Activated naive CD8-positive, alpha-beta T cell (primary cell): Measurements from ENCODE around the gene CYP3A4.
A peak's percentile ranks its signal among the peaks of the same experiment; 100 is the strongest.
"Not testable (repeated sequence)": the region's sequence is repeated elsewhere in the genome, so short reads cannot be mapped to it uniquely, and the experiment has no call there.

Experiments
- H3K27ac Mint-ChIP-seq: one replicate; pipeline ENCODE4 v1.8.0; 2021; ENCODE audit warnings: mixed read lengths
- H3K27me3 Mint-ChIP-seq: one replicate; pipeline ENCODE4 v1.8.0; 2021; ENCODE audit warnings: mixed read lengths
- H3K36me3 Mint-ChIP-seq: one replicate; pipeline ENCODE4 v1.8.0; 2021; ENCODE audit warnings: mixed read lengths
- H3K4me1 Mint-ChIP-seq: one replicate; pipeline ENCODE4 v1.8.0; 2021; ENCODE audit warnings: low read depth, mixed read lengths
- H3K4me3 Mint-ChIP-seq: one replicate; pipeline ENCODE4 v1.8.0; 2021; ENCODE audit warnings: mild to moderate bottlenecking, mixed read lengths
- H3K9me3 Mint-ChIP-seq: one replicate; pipeline ENCODE4 v1.8.0; 2021; ENCODE audit warnings: low read depth, mixed read lengths

The CYP3A4 gene

GRCh38 chr7:99803118-99803517 lies 19.1 kb upstream of the CYP3A4 start:
- not testable (repeated sequence) for H3K36me3 Mint-ChIP-seq, H3K4me1 Mint-ChIP-seq, H3K4me3 Mint-ChIP-seq, H3K9me3 Mint-ChIP-seq, H3K27ac Mint-ChIP-seq
- H3K27me3 Mint-ChIP-seq, result peaks cover 13% of the 10 kb centered on the region

- H3K4me3 Mint-ChIP-seq, H3K4me1 Mint-ChIP-seq, H3K9me3 Mint-ChIP-seq, H3K36me3 Mint-ChIP-seq, H3K27ac Mint-ChIP-seq: not testable (repeated sequence)
- peaks cover 13% of the 10 kb centered on the region for H3K27me3 Mint-ChIP-seq
Observed at GRCh38 chr7:99801407-99801806, 17.4 kb upstream of the CYP3A4 start.

DNA sequence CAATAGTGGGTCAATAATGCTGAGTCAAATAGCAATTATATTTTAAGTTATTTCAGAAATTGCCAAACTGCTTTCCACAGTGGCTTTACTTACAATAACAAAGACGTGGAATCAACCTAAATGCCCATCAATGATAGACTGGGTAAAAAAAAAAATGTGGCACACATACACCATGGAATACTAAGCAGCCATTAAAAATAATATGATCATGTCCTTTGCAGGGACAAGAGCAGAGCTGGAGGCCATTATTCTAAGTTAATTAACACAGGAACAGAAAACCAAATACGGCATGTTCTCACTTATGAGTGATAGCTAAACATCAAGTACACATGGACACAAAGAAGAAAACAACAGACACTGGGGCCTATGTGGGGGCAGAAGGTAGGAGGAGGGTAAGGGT lies 15.0 kb upstream of the CYP3A4 start:
- Mint-ChIP-seq H3K27me3 (peaks cover 4% of the 10 kb centered on the region), H3K36me3 (no peaks in the 10 kb centered on the region), H3K27ac (no peak overlapping the region), H3K4me3 (no peak overlapping the region), H3K9me3 (no peaks in the 10 kb centered on the region), H3K4me1 (no peaks in the 10 kb centered on the region)

DNA sequence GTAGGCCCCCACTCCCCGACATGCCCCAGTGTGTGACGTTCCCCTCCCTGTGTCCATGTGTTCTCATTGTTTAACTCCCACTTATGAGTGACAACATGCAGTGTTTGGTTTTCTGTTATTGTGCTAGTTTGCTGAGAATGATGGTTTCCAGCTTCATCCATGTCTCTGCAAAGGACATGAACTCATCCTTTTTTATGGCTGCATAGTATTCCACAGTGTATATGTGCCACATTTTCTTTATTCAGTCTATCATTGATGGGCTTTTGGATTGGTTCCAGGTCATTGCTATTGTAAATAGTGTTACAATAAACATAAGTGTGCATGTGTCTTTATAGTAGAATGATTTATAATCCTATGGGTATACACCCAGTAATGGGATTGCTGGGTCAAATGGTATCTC lies 11.9 kb upstream of the CYP3A4 start:
- not testable (repeated sequence) for H3K36me3 Mint-ChIP-seq, H3K9me3 Mint-ChIP-seq, H3K27me3 Mint-ChIP-seq, H3K4me1 Mint-ChIP-seq, H3K27ac Mint-ChIP-seq, H3K4me3 Mint-ChIP-seq

DNA sequence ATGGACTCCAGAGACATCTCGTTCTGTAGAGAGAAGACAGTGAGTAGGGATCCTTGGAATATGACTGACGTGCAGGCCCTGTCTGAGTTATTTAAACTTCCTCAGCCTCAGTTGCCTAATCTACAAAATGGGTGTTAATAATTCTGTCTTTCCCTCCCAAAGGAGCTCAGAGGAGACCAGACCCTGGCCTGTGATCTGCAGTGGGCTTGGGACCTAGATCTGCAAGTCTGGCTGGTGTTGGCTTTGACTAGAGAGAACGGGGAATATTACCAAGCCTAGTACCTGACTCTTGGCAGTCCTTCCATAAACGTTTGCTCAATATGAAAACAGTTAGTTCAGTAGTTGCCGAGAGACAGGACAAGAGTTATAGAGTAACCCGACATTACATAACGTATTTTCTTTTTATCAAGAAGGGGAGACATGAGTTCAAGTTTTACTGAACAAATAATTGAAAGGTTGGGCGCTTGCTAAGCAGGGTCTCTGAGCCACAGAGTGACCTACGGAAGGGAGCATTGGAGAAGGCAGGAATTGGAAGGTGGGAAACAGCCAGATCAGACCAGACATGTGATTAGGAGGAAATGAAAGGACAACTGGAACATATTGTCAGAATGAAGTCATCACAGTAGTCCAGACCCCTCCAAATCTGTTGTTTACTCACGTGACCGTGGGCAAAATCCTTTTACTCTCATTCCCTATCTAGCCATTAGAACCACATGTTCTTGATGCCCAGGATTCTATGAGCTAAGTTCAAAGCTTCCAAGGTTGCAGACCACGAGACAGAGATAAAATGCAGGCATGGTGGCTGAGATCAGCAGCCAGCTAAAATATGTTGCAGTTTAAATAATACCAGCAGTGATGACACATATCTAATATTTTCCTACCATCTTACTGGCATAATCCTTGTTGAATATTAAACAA lies 10.9 kb upstream of the CYP3A4 start:
- Mint-ChIP-seq H3K36me3 (no peaks in the 10 kb centered on the region), H3K27me3 (no peaks in the 10 kb centered on the region), H3K4me3 (no peak overlapping the region), H3K9me3 (no peaks in the 10 kb centered on the region), H3K4me1 (peaks cover 3% of the 10 kb centered on the region), H3K27ac (no peak overlapping the region)

DNA sequence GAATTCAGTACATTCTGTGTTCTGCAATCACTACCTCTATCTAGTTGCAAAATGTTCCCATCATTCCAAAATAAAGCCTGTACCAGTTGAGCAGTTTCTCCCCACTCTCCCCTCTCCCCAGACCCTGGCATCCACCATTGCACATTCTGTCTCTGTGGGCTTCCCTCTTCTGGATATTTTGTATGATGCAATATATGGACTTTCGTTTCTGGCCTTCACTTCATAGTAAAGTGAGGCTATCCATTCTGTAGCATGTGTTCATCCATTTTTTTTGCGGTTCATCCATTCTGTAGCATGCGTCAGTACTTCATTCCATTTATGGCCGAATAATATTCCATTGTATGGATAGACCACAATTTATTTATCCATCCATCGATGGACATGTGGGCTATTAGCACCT lies 9.5 kb upstream of the CYP3A4 start:
- peaks cover 10% of the 10 kb centered on the region for H3K4me1 Mint-ChIP-seq

DNA sequence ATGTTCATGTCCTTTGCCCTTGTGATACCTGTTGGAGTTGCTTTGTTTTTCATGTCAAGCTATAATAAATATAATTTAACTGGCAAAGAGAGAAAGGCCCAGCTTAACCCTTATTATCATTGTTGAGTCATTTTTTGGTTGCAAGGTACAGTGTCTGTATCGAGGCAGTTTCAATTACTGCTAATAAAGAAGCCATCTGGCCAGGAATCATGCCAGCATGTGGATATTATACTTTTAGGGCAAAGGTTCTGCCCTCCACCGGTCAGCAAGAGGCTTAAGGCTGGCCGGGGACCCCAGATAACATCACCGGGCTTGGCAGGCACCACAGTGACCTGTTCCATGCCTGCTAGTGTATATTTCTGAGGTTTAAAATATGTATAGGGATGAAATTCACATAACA lies 9.0 kb upstream of the CYP3A4 start:
- H3K27ac Mint-ChIP-seq, result no peak overlapping the region

More for the DNA sequence above, 9.5 kb upstream of the CYP3A4 start:
- H3K36me3 Mint-ChIP-seq, result peaks cover 2% of the 10 kb centered on the region
- no peaks in the 10 kb centered on the region for H3K9me3 Mint-ChIP-seq
- no peak overlapping the region for H3K4me3 Mint-ChIP-seq
- H3K27ac Mint-ChIP-seq, result no peak overlapping the region
- peaks cover 1% of the 10 kb centered on the region for H3K27me3 Mint-ChIP-seq

GRCh38 chr7:99791667-99792369 lies 7.8 kb upstream of the CYP3A4 start:
- H3K4me1 Mint-ChIP-seq, result peaks cover 22% of the 10 kb centered on the region
- H3K36me3 Mint-ChIP-seq, result peaks cover 2% of the 10 kb centered on the region
- no peak overlapping the region for H3K4me3 Mint-ChIP-seq
- H3K27me3 Mint-ChIP-seq, result peaks cover 1% of the 10 kb centered on the region
- no peak overlapping the region for H3K27ac Mint-ChIP-seq
- H3K9me3 Mint-ChIP-seq, result no peaks in the 10 kb centered on the region

More for the DNA sequence above, 9.0 kb upstream of the CYP3A4 start:
- no peaks in the 10 kb centered on the region for H3K9me3 Mint-ChIP-seq
- peaks cover 14% of the 10 kb centered on the region for H3K4me1 Mint-ChIP-seq
- H3K27me3 Mint-ChIP-seq, result peaks cover 1% of the 10 kb centered on the region
- no peak overlapping the region for H3K4me3 Mint-ChIP-seq
- H3K36me3 Mint-ChIP-seq, result peaks cover 2% of the 10 kb centered on the region

- Mint-ChIP-seq H3K36me3 (peaks cover 2% of the 10 kb centered on the region), H3K27me3 (peaks cover 1% of the 10 kb centered on the region), H3K27ac (no peak overlapping the region), H3K4me1 (peaks cover 28% of the 10 kb centered on the region), H3K9me3 (no peaks in the 10 kb centered on the region), H3K4me3 (no peak overlapping the region)
Observed at GRCh38 chr7:99791021-99791420, 7.0 kb upstream of the CYP3A4 start.

DNA sequence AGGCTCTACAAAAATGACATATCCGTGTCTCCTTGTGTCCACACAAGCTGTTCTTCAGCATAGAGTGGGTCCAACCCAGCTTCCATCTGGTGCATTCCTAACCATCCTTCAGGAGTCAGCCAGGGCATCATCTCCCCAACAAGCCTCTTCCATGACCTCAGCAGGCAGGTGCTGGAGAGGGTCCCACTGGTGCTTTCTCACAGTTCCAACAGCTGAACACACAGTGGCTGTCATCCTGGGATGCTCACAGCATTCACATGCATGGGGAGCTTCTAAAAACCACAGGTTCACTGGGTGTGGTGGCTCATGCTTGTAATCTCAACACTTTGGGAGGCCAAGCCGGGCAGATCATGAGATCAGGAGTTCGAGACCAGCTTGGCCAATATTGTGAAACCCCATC lies 6.4 kb upstream of the CYP3A4 start:
- H3K9me3 Mint-ChIP-seq, result no peaks in the 10 kb centered on the region
- peaks cover 28% of the 10 kb centered on the region for H3K4me1 Mint-ChIP-seq
- no peak overlapping the region for H3K4me3 Mint-ChIP-seq
- peaks cover 2% of the 10 kb centered on the region for H3K36me3 Mint-ChIP-seq
- no peak overlapping the region for H3K27ac Mint-ChIP-seq
- H3K27me3 Mint-ChIP-seq, result peaks cover 1% of the 10 kb centered on the region

DNA sequence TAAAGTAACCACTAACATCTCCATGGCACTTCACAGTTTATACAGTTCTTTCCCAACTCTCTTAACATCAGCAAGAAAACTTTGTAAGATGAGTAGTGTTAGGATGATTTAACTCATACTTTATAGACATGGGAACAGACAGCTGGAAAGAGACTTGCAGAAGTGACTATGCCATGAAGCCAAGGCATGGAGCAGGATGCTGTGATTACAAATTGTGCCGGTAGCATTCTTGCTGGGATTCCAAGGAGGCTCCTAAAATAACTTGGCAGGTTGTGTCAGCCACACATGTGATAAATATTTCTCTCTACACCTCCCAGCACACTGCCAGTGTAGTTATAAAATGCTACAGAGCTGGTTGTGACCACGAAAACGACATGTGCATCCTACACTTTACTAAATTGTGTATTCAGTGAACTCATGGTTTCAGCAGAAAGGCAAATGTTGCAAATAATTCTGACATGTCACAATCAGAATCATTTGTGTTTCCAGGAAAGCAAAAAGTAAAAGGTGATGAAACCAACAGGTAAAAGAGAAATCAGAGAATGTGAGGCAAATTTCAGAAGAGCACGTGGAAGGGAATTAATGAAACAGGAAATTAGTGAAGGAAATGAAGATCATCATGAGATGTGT lies 5.6 kb upstream of the CYP3A4 start:
- Mint-ChIP-seq H3K4me3 (no peak overlapping the region), H3K36me3 (peaks cover 2% of the 10 kb centered on the region), H3K27me3 (peaks cover 2% of the 10 kb centered on the region), H3K9me3 (no peaks in the 10 kb centered on the region), H3K27ac (peak overlapping the region; percentile 17), H3K4me1 (peaks cover 28% of the 10 kb centered on the region)

DNA sequence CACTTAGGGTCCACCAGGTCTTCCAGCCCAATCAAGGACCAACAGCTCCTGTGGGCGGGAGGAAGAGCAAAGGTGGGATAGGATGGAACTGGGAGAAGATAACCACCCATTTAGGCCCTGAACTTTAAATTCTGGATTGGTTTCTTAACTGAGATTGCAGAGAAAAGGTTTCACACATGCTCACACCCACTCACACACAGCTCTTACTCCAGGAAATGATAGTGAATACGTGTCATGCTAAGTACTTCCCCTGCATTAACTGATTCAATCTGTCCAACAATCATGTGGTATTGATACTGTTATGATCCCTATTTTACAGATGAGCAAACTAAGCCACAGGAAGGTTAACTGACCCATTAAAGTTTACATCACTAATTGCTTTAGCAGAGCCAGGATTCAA lies 4.6 kb upstream of the CYP3A4 start:
- peaks cover 4% of the 10 kb centered on the region for H3K36me3 Mint-ChIP-seq
- H3K4me3 Mint-ChIP-seq, result no peak overlapping the region
- no peaks in the 10 kb centered on the region for H3K9me3 Mint-ChIP-seq
- H3K4me1 Mint-ChIP-seq, result peaks cover 28% of the 10 kb centered on the region
- peak overlapping the region; percentile 66 for H3K27ac Mint-ChIP-seq
- peaks cover 7% of the 10 kb centered on the region for H3K27me3 Mint-ChIP-seq

DNA sequence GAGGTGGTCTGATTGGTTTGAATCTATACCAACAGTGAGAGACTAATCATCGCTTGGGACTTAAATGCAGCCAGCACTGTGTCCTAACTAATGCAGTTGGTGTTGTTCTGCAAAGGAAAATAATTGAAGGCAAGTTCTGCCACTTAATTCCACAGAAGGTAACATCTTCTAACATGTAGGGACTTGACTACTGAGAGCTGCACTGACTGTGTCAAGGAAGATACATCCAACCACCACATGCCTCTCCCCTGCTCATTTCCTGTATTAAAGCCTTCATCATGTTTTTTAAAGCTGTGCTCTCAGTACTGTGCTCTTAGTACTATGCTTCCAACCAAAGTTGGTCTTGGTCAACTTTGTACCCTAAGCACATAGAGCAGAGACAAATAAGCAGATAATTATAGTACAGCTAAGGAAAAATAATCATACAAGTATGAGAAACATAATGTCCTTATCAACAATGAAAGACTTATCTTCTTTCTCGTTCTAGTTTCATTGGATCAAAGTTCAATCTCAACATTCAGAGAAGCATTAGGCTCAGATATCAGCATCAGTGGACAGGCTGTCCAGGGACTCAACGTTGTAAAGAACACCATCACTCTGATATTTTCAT lies 2.8 kb upstream of the CYP3A4 start:
- no peak overlapping the region for H3K27ac Mint-ChIP-seq
- H3K9me3 Mint-ChIP-seq, result no peaks in the 10 kb centered on the region
- H3K27me3 Mint-ChIP-seq, result peaks cover 8% of the 10 kb centered on the region
- peaks cover 4% of the 10 kb centered on the region for H3K36me3 Mint-ChIP-seq
- H3K4me3 Mint-ChIP-seq, result no peak overlapping the region
- peaks cover 28% of the 10 kb centered on the region for H3K4me1 Mint-ChIP-seq

DNA sequence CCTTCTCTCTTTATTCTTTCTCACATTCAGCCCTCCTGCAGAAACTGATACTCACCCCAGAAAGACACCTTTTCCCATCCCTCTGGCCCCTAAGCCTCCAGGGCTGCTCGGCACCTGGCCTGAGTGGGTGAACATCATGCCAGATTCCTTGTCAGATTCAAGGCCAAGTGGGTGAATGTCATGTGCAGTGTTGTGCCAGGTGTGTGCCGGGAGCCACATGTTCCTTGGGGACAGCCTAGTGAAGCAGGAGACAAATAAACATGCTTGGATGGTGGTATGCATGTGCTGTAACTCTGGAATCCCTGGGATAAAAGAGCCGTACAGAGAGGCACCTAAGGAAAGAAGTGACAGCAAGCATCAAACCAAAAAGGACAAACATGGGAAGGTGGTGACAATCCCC lies 1.7 kb upstream of the CYP3A4 start:
- H3K27me3 Mint-ChIP-seq, H3K9me3 Mint-ChIP-seq, H3K36me3 Mint-ChIP-seq, H3K27ac Mint-ChIP-seq, H3K4me3 Mint-ChIP-seq: not testable (repeated sequence)
- H3K4me1 Mint-ChIP-seq, result peaks cover 28% of the 10 kb centered on the region
